GM19328 (cell line): Measurements from ENCODE around the gene PCDHGB3.
"Not testable (repeated sequence)": the region's sequence is repeated elsewhere in the genome, so short reads cannot be mapped to it uniquely, and the experiment has no call there.

Source experiments
- ATAC-seq: cut with Tn5 transposase; IDR thresholded peaks from one replicate; pipeline ENCODE4 v1.9.1; 2021; ENCODE audit warnings: mild to moderate bottlenecking, moderate library complexity; ENCODE audit not compliant: unreplicated experiment

Gene PCDHGB3

DNA sequence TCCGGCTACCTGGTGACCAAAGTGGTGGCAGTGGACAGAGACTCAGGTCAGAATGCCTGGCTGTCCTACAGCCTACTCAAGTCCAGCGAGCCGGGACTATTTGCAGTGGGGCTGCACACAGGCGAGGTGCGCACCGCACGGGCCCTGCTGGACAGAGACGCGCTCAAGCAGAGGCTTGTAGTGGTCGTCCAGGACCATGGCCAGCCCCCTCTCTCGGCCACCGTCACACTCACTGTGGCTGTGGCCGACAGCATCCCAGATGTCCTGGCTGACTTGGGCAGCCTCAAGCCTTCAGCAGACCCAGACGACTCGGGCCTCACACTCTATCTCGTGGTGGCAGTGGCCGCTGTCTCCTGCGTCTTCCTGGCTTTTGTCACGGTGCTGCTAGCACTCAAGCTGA is 13.1 kb upstream of the PCDHGB3 start:
- no peak for ATAC-seq

DNA sequence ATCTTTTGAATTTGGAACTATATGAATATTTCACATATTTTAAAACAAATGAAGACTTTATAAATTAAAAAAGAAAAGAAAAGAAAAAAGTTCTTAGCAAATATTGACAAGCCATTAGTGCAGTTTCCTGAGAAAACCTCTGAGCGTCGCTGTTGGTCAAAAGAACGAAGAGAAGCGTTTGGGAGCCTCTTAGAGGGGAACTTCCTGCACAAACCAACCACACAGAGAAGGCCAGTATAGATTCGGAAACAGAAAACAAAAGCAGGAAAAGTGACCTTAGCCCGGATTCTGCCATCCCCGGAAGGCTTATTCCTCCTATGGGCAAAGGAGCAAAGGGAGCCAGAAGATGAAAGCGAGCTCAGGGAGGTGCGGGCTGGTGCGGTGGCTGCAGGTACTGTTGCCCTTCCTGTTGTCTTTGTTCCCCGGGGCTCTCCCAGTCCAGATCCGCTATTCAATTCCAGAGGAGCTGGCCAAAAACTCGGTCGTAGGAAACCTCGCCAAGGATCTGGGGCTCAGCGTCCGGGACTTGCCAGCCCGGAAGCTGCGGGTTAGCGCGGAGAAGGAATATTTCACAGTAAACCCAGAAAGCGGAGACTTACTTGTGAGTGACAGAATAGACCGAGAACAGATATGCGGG is 10.1 kb upstream of the PCDHGB3 start, which contains the start of gene PCDHGB2:
Gene PCDHGB2, plus strand, starts transcription at position 205 of the 637 bp plus-strand sequence. Its CDS starts 142 bp downstream, at position 347.
- no peak for ATAC-seq

DNA sequence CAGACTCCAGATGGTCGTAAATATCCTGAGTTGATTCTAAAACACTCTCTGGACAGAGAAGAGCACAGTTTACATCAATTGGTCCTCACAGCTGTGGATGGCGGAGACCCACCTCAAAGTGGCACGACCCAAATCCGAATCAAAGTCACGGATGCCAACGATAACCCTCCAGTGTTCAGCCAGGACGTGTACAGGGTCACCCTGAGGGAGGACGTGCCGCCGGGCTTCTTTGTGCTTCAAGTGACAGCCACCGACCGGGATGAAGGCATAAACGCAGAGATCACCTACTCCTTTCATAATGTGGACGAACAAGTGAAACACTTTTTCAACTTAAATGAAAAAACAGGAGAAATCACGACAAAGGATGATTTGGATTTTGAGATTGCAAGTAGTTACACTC is 9.4 kb upstream of the PCDHGB3 start:
- ATAC-seq = no peak

DNA sequence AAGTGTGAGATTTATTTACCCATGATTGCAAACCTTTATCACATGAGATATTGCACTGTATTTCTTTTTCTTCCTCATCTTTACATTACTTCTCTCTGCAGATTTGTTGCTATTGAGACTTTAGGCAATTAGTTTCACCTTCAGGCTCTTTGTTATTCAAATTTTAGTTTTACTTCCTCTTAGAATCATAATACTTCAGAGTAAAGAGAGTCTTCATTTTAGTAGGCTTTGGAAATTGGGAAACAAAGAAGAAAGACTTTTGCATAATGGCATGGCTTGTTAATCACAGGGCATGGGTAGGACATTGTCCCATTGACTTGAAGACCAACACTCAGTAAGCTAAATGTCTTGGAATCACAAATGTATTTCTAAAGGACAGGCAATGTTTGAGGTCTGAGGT is 7.3 kb upstream of the PCDHGB3 start:
- no peak for ATAC-seq

DNA sequence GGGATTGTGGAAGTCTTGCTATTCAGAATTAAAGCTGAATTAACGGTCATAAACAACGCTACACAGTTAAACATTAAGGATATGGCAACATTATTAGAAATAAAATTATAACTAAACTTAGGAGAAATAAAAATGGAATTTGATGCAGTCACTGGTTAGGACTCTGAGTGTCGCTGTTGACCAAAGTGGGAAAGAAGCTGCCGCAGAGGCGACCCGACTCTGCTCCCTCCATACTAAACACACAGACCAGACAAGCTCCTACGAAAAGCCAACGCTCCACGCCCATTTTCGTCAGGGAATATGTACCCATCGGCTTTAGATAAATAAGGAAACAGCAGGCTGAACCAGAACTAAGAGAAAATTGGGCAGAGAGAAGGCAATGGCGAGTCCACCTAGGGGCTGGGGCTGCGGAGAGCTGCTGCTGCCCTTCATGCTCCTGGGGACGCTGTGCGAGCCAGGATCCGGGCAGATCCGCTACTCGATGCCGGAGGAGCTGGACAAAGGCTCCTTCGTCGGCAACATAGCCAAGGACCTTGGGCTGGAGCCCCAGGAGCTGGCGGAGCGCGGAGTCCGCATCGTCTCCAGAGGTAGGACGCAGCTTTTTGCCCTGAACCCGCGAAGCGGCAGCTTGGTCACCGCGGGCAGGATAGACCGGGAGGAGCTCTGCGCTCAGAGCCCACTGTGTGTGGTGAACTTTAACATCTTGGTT is 5.9 kb upstream of the PCDHGB3 start, which contains the start of gene PCDHGA5:
Gene PCDHGA5, plus strand, starts transcription at position 211 of the 709 bp plus-strand sequence. Its CDS starts 169 bp downstream, at position 380.
- no peak for ATAC-seq

DNA sequence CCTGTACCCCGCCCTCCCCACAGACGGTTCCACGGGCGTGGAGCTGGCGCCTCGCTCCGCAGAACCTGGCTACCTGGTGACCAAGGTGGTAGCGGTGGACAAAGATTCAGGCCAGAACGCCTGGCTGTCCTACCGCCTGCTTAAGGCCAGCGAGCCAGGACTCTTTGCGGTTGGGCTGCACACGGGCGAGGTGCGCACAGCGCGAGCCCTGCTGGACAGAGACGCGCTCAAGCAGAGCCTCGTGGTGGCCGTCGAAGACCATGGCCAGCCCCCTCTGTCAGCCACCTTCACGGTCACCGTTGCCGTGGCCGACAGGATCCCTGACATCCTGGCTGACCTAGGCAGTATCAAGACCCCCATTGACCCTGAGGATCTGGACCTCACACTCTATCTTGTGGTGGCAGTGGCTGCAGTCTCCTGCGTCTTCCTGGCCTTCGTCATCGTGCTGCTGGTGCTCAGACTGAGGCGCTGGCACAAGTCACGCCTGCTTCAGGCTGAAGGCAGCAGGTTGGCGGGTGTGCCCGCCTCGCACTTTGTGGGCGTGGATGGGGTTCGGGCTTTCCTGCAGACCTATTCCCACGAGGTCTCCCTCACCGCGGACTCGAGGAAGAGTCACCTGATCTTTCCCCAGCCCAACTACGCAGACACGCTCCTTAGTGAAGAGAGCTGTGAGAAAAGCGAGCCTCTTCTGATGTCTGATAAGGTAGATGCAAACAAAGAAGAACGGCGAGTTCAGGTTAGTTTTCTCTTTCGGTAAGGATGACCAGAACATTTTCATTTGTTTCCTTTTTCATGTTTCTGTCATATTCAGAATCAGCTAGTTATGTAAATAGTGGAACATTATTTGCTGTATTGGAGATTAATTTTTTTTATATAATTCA is 3.8 kb upstream of the PCDHGB3 start:
- no peak for ATAC-seq

DNA sequence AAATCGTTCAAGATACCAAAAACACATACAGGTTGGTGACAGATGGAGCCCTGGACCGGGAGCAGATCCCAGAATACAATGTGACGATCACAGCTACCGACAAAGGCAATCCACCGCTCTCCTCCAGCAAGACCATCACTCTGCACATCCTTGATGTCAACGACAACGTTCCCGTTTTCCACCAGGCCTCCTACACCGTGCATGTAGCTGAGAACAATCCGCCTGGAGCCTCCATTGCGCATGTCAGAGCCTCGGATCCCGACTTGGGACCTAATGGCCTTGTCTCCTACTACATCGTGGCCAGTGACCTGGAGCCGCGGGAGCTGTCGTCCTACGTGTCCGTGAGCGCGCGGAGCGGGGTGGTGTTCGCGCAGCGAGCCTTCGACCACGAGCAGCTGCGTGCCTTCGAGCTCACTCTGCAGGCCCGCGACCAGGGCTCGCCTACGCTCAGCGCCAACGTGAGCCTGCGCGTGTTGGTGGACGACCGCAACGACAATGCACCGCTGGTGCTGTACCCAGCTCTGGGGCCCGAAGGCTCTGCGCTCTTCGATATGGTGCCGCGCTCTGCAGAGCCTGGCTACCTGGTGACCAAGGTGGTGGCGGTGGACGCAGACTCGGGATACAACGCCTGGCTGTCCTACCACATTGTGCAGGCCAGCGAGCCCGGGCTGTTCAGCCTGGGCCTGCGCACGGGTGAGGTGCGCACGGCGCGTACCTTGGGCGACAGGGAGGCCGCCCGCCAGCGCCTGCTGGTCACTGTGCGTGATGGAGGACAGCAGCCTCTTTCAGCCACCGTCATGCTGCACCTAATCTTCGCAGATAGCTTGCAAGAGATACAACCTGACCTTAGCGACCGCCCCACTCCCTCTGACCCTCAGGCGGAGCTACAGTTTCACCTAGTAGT is 1.8 kb downstream of the PCDHGB3 start:
- ATAC-seq = no peak

DNA sequence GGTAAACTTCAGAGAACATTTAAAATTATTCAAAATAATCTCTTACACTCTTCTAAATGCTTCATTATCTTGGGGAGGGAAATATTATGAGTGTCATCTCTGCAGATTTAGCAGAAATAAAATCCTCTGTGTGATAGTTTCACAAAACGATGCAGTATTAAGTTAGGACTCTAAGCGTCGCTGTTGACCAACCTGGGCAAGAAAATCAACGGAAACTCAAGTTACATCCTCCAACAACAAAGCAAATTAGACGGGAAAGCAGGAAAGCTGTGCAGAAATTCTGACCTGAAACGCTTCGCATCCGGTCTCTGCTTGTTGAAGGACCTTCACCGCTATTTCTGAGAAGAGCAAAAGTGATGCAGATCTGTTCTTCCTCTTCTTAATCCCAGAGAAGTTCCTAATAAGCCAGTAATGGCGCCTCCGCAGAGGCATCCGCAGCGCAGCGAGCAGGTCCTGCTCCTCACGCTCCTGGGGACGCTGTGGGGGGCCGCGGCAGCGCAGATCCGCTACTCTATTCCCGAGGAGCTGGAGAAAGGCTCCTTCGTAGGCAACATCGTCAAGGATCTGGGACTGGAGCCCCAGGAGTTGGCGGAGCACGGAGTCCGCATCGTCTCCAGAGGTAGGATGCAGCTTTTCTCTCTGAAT is 3.8 kb downstream of the PCDHGB3 start, which contains the start of gene PCDHGA6:
Gene PCDHGA6, plus strand, starts transcription at position 219 of the 645 bp plus-strand sequence. Its CDS starts 193 bp downstream, at position 412.
- ATAC-seq = no peak

DNA sequence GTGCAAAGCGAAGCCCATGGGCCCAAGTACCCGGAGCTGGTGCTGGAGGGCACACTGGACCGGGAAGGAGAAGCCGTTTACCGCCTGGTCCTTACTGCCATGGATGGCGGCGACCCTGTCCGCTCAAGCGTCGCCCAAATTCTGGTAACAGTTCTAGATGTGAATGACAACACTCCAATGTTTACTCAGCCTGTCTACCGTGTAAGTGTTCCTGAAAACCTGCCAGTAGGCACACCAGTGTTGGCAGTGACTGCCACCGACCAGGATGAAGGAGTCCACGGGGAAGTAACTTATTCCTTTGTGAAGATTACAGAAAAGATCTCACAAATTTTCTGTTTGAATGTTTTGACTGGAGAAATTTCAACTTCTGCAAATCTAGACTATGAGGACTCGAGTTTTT is 4.6 kb downstream of the PCDHGB3 start:
- no peak for ATAC-seq

DNA sequence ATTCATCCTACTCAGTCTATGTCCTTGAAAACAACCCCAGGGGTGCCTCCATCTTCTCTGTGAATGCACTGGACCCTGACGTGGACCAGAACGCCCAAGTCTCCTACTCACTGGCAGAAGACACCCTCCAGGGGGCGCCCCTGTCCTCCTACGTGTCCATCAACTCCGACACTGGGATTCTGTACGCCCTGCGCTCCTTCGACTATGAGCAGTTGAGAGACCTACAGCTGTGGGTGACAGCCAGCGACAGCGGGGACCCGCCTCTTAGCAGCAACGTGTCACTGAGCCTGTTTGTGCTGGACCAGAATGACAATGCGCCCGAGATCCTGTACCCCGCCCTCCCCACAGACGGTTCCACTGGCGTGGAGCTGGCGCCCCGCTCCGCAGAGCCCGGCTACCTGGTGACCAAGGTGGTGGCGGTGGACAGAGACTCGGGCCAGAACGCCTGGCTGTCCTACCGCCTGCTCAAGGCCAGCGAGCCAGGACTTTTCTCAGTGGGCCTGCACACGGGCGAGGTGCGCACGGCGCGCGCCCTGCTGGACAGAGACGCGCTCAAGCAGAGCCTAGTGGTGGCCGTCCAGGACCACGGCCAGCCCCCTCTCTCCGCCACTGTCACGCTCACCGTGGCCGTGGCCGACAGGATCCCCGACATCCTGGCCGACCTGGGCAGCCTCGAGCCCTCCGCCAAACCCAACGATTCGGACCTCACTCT is 5.6 kb downstream of the PCDHGB3 start:
- ATAC-seq = not testable (repeated sequence)

DNA sequence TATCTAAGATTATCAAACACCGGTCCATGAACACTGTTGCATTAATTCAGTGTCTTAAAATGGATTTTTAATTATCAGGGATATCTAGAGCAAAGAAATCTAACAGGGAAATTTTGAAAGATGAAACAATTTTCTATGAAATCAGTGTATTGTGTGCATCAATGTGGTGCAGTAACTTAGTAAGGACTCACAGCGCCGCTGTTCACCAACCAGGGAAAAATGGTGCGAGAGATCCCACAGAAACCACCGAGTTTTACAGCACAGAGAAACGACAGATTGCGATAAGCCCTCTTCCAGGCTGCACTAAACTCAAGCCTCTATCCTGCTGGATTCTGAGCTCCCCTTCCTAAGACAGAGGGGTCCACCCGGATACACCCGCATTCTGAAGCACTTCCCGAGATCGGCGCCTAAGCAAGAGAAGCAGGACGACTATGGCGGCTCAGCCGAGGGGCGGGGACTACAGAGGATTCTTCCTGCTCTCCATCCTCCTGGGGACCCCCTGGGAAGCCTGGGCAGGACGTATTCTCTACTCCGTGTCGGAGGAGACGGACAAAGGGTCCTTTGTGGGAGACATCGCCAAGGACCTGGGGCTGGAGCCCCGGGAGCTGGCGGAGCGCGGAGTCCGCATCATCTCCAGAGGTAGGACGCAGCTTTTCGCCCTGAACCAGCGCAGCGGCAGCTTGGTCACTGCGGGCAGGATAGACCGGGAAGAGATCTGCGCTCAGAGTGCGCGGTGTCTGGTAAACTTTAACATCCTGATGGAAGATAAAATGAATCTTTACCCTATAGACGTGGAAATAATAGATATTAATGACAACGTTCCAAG is 12.6 kb downstream of the PCDHGB3 start, which contains the start of gene PCDHGA7:
Gene PCDHGA7, plus strand, starts transcription at position 274 of the 826 bp plus-strand sequence. Its CDS starts 158 bp downstream, at position 432.
- no peak for ATAC-seq

DNA sequence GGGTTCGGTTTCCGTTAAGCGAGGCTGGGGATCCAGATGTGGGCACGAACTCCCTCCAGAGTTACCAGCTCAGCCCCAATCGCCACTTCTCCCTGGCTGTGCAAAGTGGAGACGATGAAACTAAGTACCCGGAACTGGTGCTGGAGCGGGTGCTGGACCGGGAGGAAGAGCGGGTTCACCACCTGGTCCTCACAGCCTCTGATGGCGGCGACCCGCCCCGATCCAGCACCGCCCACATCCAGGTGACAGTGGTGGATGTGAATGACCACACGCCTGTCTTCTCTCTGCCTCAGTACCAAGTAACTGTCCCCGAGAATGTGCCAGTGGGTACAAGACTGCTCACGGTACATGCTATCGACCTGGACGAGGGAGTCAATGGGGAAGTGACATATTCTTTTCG is 13.3 kb downstream of the PCDHGB3 start:
- ATAC-seq = no peak

DNA sequence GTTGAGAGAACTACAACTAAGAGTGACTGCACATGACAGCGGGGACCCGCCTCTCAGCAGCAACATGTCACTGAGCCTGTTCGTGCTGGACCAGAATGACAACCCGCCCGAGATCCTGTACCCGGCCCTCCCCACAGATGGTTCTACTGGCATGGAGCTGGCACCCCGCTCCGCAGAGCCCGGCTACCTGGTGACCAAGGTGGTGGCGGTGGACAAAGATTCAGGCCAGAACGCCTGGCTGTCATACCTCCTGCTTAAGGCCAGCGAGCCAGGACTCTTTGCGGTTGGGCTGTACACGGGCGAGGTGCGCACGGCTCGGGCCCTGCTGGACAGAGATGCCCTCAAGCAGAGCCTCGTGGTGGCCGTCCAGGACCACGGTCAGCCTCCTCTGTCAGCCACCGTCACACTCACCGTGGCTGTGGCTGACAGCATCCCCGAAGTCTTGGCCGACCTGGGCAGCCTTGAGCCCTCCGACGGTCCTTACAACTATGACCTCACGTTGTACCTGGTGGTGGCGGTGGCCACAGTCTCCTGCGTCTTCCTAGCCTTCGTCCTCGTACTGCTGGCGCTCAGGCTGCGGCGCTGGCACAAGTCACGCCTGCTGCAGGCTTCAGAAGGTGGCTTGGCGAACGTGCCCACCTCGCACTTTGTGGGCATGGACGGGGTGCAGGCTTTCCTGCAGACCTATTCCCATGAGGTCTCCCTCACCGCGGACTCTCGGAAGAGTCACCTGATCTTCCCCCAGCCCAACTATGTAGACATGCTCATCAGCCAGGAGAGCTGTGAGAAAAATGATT is 14.6 kb downstream of the PCDHGB3 start:
- ATAC-seq = no peak

DNA sequence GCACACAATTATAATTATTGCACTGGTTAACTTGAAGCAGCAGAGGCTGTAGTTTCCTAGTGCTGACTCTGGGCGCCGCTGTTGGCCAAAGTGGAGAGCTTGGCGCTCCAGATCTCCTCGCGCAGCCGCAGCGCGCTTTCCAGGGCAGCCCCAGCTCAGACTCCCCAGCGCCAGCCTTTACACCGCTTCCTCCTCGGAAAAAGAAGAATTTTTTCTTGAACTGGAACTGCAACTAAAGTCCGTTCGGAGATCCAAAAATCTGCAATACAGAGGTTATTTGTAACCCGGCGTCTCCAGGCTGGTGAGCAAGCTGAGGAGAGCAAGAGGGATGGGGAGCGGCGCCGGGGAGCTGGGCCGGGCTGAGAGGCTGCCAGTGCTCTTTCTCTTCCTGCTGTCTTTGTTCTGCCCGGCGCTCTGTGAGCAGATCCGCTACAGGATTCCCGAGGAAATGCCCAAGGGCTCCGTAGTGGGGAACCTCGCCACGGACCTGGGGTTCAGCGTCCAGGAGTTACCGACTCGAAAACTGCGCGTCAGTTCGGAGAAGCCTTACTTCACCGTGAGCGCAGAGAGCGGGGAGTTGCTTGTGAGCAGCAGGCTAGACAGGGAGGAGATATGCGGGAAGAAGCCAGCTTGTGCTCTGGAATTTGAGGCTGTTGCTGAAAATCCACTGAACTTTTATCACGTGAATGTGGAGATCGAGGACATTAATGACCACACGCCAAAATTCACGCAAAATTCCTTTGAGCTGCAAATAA is 17.7 kb downstream of the PCDHGB3 start, which contains the start of gene PCDHGB4:
Gene PCDHGB4, plus strand, starts transcription at position 142 of the 755 bp plus-strand sequence. Its CDS starts 187 bp downstream, at position 329.
- ATAC-seq = not testable (repeated sequence)

DNA sequence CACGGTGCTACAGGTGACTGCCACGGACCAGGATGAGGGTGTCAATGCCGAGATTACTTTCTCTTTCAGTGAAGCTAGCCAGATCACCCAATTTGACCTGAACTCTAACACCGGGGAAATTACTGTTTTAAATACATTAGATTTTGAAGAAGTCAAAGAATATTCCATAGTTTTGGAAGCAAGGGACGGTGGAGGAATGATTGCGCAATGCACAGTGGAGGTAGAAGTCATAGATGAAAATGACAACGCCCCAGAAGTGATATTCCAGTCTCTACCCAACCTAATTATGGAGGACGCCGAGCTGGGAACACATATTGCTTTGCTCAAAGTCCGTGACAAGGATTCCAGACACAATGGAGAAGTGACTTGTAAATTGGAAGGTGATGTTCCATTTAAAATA is 18.6 kb downstream of the PCDHGB3 start:
- no peak for ATAC-seq
